GM10248 (cell line): ENCODE results near the gene CRIP2.

Experiments used
- CTCF ChIA-PET: fragments of 300-600 bp; sonication (Branson Sonifier 250); formaldehyde crosslinking; extraction: SDS; loops from one replicate; lab custom pipeline; 2021; ENCODE audit warnings: antibody characterized with exemption; lab: Yijun Ruan, JAX
- POLR2A ChIA-PET: fragments of 350-650 bp; sonication (Branson Sonifier 250); formaldehyde crosslinking; extraction: SDS; loops from one replicate; lab custom pipeline; 2020; ENCODE audit warnings: antibody characterized with exemption; lab: Yijun Ruan, JAX
- DNase-seq: peaks from one replicate; pipeline ENCODE4 v3.0.0; 2012; ENCODE audit errors: extremely low spot score
- CTCF ChIP-seq: IDR thresholded peaks from 2 replicates; pipeline ENCODE4 v1.5.1; 2012; ENCODE audit warnings: mild to moderate bottlenecking, low read depth; ENCODE audit errors: extremely low read depth, missing control alignments, control extremely low read depth

CRIP2 gene

GRCh38 chr14:105495990-105496830, 21.6 kb downstream of the CRIP2 start:
- no peak for DNase-seq
- TF ChIP-seq CTCF, result no peak
- CTCF ChIA-PET, result interaction anchor here (1.3 kb wide), 1 partner anchor 15 kb away, joined by 5 read pairs; no protein-coding TSS in a partner anchor
- POLR2A ChIA-PET, result no interaction called here

- ChIA-PET CTCF (interaction anchor here (1.3 to 1.8 kb wide), 2 partner anchors 16 to 920 kb away, joined by 4 to 5 read pairs; no protein-coding TSS in a partner anchor), POLR2A (no interaction called here)
- no peak for TF ChIP-seq CTCF
- no peak for DNase-seq
Measured at GRCh38 chr14:105496831-105497591, 22.4 kb downstream of the CRIP2 start.

GRCh38 chr14:105497671-105498429, 23.2 kb downstream of the CRIP2 start:
- CTCF ChIA-PET, result interaction anchor here (1.3 to 1.8 kb wide), 2 partner anchors 17 to 919 kb away, joined by 4 to 5 read pairs; no protein-coding TSS in a partner anchor
- TF ChIP-seq CTCF, result no peak
- POLR2A ChIA-PET, result no interaction called here
- DNase-seq, result no peak

GRCh38 chr14:105498430-105499255, 24.0 kb downstream of the CRIP2 start:
- no peak for TF ChIP-seq CTCF
- POLR2A ChIA-PET, result no interaction called here
- no peak for DNase-seq
- CTCF ChIA-PET, result interaction anchor here (1.8 kb wide), 1 partner anchor 919 kb away, joined by 4 read pairs; no protein-coding TSS in a partner anchor

GRCh38 chr14:105499256-105500035, 24.8 kb downstream of the CRIP2 start:
- no peak for TF ChIP-seq CTCF
- DNase-seq, result no peak
- CTCF ChIA-PET, result interaction anchor here (1.2 kb wide), 1 partner anchor 29 kb away, joined by 3 read pairs; no protein-coding TSS in a partner anchor
- POLR2A ChIA-PET, result no interaction called here
